HepG2 (cell line): ENCODE measurements around the gene SLC6A7. TPM values are rescaled to one million over a fixed set of nuclear protein-coding genes. Genes with fewer than 3 reads are reported as not detected.

Source experiments
- BRCA1 ChIP-seq: sonication (generic); formaldehyde crosslinking; IDR thresholded peaks from 2 replicates; pipeline ENCODE4 v1.4.0; 2020; ENCODE audit warnings: missing genetic modification reagents
- FOXO1 ChIP-seq: sonication (generic); formaldehyde crosslinking; IDR thresholded peaks from 2 replicates; pipeline ENCODE4 v1.4.0; 2020; ENCODE audit warnings: missing genetic modification reagents
- JDP2 ChIP-seq: sonication (generic); formaldehyde crosslinking; IDR thresholded peaks from 2 replicates; pipeline ENCODE4 v1.8.1; 2022; ENCODE audit warnings: missing genetic modification reagents, borderline replicate concordance
- KDM6A ChIP-seq: IDR thresholded peaks from 2 replicates; pipeline ENCODE4 v1.6.1; 2016; ENCODE audit warnings: low read depth
- SAP130 ChIP-seq: IDR thresholded peaks from 2 replicates; pipeline ENCODE4 v1.6.1; 2016; ENCODE audit warnings: low read depth
- SNAPC4 ChIP-seq: sonication (generic); formaldehyde crosslinking; IDR thresholded peaks from 2 replicates; pipeline ENCODE4 v1.4.0; 2020; ENCODE audit warnings: mild to moderate bottlenecking, missing genetic modification reagents
- THRA ChIP-seq: sonication (generic); formaldehyde crosslinking; IDR thresholded peaks from 2 replicates; pipeline ENCODE4 v1.4.0; 2020; ENCODE audit warnings: missing genetic modification reagents, borderline replicate concordance
- ZNF224 ChIP-seq: sonication (generic); formaldehyde crosslinking; IDR thresholded peaks from 2 replicates; pipeline ENCODE4 v1.5.0; 2020; ENCODE audit warnings: mild to moderate bottlenecking, missing genetic modification reagents
- ZNF432 ChIP-seq: sonication (generic); formaldehyde crosslinking; IDR thresholded peaks from 2 replicates; pipeline ENCODE4 v1.5.0; 2020; ENCODE audit warnings: missing genetic modification reagents, mild to moderate bottlenecking, borderline replicate concordance
- ZNF644 ChIP-seq: IDR thresholded peaks from 2 replicates; pipeline ENCODE4 v1.6.1; 2016; ENCODE audit warnings: low read depth
- polyA plus RNA-seq, 8 experiments: library from polyadenylated mRNA; depleted of rRNA in 3 of 8; stranded (reverse) in 7 of 8; unstranded in 1 of 8; fragments of >200 nt; fragmentation: Illumina TruSeq in 4 of 8; extraction: Trizol in 4 of 8; gene quantifications; 2 replicates each; pipeline versions ENCODE4 v1.2.1 to v1.2.3, GENCODE V29; 2011 to 2016; ENCODE audit warnings: low read depth in 4 of 8, missing spikeins in 1 of 8, mixed read lengths in 1 of 8; ENCODE audit not compliant: insufficient read depth in 1 of 8
- total RNA-seq, 5 experiments: library from RNA; depleted of rRNA; stranded (reverse); fragments of >200 nt; fragmentation: Illumina TruSeq; extraction: Trizol; gene quantifications; 2 replicates each; pipeline ENCODE4 v1.2.3, GENCODE V29; 2016; ENCODE audit warnings: low read depth in 1 of 5
- TF ChIP-seq, protein P1 (sequence below): sonication (generic); formaldehyde crosslinking; IDR thresholded peaks from 2 replicates; pipeline ENCODE4 v1.5.0; 2020; ENCODE audit warnings: mild to moderate bottlenecking, missing genetic modification reagents, borderline replicate concordance
- TF ChIP-seq, protein P2 (sequence below): sonication (generic); formaldehyde crosslinking; IDR thresholded peaks from 2 replicates; pipeline ENCODE4 v1.5.1; 2020; ENCODE audit warnings: mild to moderate bottlenecking, missing genetic modification reagents, borderline replicate concordance
- TF ChIP-seq, protein P3 (sequence below): sonication (generic); IDR thresholded peaks from 2 replicates; pipeline ENCODE4 v1.6.1; 2016; ENCODE audit warnings: low read depth, borderline replicate concordance

Gene SLC6A7
- total and polyA plus RNA-seq, 2 of the 13 experiments (the other 11 are each of a cell fraction or from before 2014, with no cell fraction given) = not detected

GRCh38 chr5:150142959-150143349, 46.9 kb upstream of the SLC6A7 start (continued):
- TF ChIP-seq, protein P1, sequence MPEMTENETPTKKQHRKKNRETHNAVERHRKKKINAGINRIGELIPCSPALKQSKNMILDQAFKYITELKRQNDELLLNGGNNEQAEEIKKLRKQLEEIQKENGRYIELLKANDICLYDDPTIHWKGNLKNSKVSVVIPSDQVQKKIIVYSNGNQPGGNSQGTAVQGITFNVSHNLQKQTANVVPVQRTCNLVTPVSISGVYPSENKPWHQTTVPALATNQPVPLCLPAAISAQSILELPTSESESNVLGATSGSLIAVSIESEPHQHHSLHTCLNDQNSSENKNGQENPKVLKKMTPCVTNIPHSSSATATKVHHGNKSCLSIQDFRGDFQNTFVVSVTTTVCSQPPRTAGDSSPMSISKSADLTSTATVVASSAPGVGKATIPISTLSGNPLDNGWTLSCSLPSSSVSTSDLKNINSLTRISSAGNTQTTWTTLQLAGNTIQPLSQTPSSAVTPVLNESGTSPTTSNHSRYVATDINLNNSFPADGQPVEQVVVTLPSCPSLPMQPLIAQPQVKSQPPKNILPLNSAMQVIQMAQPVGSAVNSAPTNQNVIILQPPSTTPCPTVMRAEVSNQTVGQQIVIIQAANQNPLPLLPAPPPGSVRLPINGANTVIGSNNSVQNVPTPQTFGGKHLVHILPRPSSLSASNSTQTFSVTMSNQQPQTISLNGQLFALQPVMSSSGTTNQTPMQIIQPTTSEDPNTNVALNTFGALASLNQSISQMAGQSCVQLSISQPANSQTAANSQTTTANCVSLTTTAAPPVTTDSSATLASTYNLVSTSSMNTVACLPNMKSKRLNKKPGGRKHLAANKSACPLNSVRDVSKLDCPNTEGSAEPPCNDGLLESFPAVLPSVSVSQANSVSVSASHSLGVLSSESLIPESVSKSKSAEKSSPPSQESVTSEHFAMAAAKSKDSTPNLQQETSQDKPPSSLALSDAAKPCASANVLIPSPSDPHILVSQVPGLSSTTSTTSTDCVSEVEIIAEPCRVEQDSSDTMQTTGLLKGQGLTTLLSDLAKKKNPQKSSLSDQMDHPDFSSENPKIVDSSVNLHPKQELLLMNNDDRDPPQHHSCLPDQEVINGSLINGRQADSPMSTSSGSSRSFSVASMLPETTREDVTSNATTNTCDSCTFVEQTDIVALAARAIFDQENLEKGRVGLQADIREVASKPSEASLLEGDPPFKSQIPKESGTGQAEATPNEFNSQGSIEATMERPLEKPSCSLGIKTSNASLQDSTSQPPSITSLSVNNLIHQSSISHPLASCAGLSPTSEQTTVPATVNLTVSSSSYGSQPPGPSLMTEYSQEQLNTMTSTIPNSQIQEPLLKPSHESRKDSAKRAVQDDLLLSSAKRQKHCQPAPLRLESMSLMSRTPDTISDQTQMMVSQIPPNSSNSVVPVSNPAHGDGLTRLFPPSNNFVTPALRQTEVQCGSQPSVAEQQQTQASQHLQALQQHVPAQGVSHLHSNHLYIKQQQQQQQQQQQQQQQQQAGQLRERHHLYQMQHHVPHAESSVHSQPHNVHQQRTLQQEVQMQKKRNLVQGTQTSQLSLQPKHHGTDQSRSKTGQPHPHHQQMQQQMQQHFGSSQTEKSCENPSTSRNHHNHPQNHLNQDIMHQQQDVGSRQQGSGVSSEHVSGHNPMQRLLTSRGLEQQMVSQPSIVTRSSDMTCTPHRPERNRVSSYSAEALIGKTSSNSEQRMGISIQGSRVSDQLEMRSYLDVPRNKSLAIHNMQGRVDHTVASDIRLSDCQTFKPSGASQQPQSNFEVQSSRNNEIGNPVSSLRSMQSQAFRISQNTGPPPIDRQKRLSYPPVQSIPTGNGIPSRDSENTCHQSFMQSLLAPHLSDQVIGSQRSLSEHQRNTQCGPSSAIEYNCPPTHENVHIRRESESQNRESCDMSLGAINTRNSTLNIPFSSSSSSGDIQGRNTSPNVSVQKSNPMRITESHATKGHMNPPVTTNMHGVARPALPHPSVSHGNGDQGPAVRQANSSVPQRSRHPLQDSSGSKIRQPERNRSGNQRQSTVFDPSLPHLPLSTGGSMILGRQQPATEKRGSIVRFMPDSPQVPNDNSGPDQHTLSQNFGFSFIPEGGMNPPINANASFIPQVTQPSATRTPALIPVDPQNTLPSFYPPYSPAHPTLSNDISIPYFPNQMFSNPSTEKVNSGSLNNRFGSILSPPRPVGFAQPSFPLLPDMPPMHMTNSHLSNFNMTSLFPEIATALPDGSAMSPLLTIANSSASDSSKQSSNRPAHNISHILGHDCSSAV = no peak
- TF ChIP-seq SAP130 (CRISPR knock-in tag) (peak; percentile 81), FOXO1 (CRISPR knock-in tag) (peak; percentile 81), THRA (CRISPR knock-in tag) (peak; percentile 20; the same call in 1 of the 2 replicates), KDM6A (CRISPR knock-in tag) (peak; percentile 23; the same call in 1 of the 2 replicates), ZNF432 (CRISPR knock-in tag) (no peak), JDP2 (CRISPR knock-in tag) (no peak), BRCA1 (CRISPR knock-in tag) (no peak), ZNF224 (CRISPR knock-in tag) (no peak), SNAPC4 (CRISPR knock-in tag) (no peak), ZNF644 (peak; percentile 95)
- TF ChIP-seq, protein P2, sequence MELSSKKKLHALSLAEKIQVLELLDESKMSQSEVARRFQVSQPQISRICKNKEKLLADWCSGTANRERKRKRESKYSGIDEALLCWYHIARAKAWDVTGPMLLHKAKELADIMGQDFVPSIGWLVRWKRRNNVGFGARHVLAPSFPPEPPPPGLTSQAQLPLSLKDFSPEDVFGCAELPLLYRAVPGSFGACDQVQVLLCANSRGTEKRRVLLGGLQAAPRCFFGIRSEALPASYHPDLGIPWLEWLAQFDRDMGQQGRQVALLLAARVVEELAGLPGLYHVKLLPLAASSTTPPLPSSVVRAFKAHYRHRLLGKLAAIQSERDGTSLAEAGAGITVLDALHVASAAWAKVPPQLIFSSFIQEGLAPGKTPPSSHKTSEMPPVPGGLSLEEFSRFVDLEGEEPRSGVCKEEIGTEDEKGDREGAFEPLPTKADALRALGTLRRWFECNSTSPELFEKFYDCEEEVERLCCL = no peak
- TF ChIP-seq, protein P3, sequence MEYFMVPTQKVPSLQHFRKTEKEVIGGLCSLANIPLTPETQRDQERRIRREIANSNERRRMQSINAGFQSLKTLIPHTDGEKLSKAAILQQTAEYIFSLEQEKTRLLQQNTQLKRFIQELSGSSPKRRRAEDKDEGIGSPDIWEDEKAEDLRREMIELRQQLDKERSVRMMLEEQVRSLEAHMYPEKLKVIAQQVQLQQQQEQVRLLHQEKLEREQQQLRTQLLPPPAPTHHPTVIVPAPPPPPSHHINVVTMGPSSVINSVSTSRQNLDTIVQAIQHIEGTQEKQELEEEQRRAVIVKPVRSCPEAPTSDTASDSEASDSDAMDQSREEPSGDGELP = peak; percentile 82; the same call in 1 of the 2 replicates
